ENCODE results near the gene DECR2.

DECR2 gene

DNA sequence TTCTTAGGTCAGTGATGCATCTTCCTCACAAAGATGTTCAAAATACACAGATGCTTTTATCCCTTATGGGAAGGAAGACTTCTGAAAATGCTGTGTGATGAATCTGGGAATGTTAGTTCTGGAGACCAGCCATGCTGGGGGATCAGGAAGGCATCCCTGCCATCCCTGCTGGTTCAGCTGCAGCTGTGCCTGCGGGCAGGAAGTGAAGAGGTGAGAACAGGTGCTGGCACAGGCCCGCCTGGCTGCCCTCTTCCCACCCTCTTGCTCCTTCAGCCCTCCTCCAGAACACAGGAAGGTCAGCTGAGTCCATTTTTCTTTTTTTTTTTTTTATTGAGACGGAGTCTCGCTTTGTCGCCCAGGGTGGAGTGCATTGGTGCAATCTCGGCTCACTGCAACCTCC, 38.9 kb downstream of the DECR2 start:
- no peak for DNase-seq

DNA sequence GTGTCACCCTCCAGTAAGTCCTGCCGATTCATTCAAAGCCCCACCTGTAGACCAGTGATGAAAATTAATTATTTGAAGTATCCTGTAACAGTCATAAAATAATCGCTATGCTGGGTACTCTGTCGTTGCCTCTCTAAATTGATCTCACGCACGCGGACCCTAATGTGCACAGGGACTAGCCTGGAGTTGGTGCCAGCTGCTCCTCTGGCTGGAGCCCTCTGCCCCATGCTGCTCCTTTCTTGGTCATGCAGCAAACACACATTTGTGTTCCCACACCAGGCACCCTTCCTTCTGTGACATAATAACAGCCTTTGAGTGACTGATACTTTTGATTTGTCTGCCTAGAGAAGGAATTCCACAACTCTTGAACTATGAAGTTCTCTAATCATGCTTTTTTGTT, 39.8 kb downstream of the DECR2 start:
- no peak for DNase-seq

DNA sequence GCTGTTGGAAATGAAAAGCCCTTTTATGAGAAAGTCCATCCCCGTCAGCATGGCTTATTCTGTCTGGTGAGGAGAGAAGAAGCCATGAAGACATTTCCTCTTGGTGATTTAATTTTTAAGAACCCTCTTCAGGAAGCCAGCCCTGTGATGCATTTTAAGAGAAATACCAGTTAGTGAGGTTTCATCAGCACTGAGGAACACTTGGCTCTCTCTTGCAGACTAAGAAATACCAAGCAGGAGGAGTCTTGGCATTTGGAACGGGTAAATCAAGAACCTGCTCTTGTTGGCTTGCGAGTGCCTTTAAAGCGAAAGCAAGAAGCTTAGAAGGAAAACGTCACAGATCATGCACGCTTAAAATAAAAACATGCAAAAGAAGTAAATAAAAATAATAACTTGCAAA, 41.3 kb downstream of the DECR2 start:
- DNase-seq = no peak

DNA sequence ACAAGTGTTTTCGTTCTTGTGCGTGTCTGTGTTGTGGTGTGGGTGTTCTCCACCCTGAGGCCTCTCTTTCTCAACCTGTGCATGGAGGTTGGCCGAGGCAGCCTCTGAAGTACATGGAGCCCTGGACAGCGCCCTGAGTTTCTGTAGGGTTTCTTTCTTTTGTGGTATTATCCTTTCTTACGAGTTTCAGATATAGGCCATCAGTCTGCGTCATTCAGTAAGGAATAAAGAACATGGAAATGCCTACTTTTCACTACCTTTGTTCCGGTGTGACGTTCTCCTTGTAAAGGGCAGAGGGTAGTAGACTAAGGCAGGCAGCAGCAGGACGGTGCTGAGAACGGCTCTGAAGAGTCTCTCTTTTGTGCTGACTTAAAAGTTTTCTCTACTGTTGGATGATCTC, 42.3 kb downstream of the DECR2 start:
- DNase-seq = no peak

DNA sequence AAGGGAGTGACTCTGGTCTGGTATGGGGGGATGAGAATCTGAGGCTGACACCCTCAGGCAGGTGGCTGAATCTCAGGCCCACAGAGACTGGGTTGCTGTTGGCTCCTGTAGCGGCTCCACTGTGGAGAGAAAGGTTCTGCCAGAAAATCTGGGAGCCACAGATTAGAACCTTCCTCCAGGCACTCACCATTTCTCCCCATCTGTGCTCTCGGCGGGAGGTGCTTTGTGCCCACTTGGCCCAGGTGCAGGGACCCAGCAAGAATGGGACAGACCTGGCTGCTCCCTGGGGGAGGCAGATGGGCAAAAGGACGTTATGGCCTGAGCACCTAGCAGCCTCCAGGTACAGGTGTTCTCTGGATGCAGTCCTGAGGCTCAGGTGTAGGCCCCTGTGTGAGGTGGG, 43.9 kb downstream of the DECR2 start:
- no peak for DNase-seq

DNA sequence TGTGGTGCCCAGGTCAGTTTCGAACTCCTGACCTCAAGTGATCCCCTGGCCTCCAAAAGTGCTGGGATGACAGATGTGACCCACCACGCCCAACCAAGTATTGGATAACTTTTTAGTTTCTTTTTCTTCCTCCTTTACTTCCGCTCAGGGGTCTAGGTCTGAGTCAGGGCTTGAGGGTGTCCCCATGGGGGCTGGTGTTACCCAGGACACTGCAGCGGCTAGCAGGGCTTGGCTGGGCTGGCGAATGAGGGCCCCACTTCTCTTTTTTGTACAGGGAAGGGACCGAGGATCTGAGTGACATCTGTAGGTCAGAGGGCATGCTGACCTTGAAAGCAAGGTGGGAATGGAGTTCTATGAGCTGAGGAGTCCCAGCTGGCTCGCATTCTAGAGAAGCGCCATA, 48.7 kb downstream of the DECR2 start:
- DNase-seq = no peak

DNA sequence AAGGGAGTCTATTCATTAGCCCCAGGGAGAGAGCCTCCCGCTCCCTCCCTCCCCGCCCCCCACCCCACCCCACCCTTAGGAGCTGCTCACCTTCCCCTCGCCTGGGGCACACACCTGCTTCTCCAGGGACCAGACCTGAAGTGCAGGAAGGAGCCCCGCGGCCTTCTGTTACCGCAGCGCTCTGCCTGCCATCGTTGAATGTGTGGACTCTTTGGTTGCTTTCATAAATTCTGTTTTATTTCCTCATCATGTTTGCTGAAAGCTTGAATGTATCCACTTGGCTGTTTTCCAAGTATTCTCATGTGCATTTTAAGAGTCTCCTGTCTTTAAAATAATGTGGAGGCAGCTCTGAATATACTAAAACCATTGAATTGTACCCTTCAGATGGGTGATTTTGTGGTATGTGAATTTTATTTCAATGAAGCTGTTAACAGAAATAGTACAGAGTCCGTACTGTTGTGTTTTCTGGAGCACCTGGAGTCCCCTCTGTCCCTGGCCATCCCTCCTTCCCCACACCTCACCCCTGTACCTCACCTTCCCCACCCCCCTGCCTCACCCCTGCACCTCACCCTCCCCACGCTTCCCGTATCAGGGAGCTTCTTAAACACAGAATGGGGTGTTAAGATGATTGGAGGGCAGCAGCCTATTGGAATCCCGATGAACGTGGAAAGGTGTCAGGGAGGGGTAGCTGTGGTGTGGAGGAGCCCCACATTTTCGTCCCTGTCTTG, 49.3 kb downstream of the DECR2 start:
- DNase-seq = no peak

DNA sequence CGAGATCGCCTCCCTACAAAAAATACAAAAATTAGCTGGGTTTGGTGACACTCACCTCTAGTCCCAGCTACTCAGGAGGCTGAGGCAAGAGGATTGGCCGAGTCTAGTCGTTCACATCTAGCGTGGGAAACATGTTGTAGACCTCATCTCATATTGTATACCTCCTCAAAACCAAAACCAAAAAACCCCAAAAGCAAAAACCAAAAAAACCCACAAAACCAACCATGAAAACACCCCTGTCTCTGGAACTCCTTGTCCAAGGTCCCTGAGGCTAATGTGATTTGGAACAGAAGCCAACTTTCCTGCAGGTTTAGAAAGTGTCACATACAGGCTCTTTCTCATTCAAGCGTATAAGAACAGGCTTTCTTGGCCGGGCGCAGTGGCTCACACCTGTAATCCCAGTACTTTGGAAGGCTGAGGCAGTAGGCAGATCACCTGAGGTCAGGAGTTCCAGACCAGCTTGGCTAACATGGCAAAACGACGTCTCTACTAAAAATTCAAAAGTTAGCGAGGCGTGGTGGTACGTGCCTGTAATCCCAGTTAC, 52.8 kb downstream of the DECR2 start:
- no peak for DNase-seq

DNA sequence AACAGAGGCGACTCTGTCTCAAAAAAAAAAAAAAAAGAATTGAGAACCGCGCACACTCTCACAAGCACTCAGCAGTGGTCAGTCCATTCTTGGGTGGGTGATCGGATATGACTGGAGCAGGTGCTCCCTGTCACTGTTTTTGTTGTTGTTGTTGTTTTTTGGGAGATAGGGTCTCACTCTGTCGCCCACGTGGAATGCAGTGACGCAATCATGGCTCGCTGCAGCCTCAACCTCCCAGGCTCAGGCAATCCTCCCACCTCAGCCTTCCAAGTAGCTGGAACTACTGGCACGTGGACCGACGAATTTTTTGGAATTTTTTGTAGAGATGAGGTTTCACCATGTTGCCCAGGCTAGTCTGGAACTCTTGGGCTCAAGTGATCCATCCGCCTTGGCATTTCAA, 53.8 kb downstream of the DECR2 start:
- DNase-seq = no peak

DNA sequence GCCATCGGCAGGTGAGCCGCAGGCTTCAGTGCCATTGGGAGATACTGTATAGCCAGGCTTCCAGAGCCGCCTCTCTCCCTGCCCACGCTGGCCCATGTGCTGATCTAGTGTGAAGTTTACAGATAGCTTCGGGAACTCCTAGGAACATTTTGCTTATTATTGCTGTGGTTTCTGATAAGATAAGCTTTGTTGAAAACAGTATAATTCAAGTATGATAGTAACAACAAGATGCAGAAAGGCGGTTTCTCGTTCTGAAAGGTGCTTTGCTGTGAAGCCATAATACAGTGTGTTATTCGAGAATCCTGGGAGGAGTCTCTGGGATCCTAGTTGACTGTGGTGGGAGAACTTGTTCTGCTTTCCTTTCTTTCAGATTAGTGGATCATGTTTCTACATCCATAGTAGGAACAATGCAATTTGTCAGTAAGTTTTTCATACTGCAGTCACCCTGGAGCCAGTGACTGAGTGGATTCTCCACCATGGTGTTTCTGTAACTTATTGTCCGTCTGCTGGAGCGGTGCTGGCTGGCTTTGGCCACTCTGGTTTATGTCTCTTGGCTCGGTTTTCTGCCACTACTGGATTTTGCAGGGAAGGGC, 55.3 kb downstream of the DECR2 start:
- no peak for DNase-seq

DNA sequence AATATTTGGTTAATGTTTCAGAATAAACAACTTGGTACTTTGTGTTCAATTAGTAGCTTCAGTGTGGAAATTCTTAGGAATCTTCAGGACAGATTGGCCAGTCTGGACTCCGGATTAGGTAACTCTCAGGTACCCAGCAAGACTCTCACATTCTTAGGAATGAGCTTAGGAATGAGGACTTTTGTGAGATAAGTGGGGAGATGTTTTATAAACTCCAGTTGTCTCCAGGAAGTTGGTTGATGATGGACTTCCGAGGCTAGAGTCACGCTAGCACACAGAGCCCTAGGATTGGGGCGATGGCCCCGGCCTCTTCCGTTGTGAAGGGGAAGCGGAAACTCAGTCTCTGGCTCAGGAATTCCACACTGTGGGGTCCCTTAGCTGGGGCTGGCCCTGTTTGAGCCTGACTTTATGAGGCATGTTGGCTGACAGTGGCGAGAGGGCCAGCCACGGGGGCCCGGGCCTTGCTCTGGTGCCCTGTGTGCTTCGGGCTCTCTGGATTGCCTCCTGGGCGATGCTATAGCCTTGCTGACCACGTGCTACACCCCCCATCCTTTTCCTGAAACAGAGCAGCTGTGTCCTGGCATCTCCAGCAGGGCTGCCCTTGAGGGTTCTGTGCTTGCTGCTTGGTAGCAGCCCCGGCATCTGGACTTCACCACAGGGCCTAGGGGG, 56.2 kb downstream of the DECR2 start:
- no peak for DNase-seq

DNA sequence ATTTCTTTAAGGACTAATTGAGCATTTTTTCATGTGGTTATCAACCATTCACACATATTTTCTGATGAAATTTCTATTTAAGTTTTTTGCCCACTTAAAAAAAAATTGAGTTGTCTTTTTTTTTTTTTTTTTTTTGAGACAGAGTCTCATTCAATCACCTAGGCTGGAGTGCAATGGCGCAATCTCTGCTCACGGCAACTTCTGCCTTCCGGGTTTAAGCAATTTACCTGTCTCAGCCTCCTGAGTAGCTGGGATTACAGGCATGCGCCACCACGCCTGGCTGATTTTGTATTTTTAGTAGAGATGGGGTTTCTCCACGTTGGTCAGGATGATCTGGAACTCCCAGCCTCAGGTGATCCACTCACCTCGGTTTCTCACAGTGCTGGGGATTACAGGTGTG, 58.1 kb downstream of the DECR2 start:
- no peak for DNase-seq

DNA sequence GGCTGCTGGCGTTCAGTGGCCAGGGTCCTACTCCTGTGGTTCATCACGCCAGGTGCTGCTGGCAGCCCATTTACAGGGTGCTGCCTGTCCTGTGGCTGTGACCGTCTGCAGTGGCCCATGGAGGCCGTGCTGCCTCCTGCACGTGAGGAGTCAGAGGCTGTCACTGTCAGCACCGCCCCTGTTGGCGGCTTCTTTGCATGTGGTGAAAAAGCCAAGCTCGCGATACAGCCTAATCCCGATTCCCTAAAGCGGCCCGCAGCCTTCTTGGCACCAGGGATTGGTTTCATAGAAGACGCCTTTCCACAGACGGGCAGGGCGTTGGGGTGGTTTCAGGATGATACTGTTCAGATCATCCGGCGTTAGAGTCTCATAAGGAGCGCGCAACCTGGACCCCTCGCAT, 59.1 kb downstream of the DECR2 start:
- no peak for DNase-seq
